GM10266 (cell line): ENCODE measurements around the gene CORIN.
"Not testable (repeated sequence)": the region's sequence is repeated elsewhere in the genome, so short reads cannot be mapped to it uniquely, and the experiment has no call there.

Experiments used
- DNase-seq: peaks from one replicate; pipeline ENCODE4 v3.0.0; 2012; ENCODE audit errors: extremely low spot score
- TF ChIP-seq, protein P1 (sequence below): IDR thresholded peaks from 2 replicates; pipeline ENCODE4 v1.5.1; 2012; ENCODE audit warnings: mild to moderate bottlenecking, low read depth; ENCODE audit not compliant: control insufficient read depth, insufficient read depth; ENCODE audit errors: missing control alignments

Gene CORIN

DNA sequence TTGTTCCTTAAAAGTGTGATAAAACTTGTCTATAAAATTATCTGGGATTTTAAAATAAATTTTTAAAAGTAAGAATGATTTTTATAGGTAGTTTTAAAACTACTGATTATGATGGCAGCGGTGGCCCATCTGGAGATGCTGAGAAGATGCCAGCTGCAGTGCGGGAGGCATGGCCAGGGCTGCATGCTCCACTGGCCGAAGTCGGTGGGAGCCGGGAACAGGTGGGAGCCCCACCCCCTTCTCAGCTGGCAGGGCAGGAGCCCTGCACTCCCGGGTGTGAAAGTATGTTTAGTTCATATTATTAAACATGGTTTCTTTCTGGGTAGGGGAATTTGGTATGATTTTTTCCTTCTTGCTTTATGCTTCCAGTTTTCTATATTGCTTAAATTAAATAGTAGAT lies 63.8 kb downstream of the CORIN start:
- no peak for DNase-seq
- TF ChIP-seq, protein P1, sequence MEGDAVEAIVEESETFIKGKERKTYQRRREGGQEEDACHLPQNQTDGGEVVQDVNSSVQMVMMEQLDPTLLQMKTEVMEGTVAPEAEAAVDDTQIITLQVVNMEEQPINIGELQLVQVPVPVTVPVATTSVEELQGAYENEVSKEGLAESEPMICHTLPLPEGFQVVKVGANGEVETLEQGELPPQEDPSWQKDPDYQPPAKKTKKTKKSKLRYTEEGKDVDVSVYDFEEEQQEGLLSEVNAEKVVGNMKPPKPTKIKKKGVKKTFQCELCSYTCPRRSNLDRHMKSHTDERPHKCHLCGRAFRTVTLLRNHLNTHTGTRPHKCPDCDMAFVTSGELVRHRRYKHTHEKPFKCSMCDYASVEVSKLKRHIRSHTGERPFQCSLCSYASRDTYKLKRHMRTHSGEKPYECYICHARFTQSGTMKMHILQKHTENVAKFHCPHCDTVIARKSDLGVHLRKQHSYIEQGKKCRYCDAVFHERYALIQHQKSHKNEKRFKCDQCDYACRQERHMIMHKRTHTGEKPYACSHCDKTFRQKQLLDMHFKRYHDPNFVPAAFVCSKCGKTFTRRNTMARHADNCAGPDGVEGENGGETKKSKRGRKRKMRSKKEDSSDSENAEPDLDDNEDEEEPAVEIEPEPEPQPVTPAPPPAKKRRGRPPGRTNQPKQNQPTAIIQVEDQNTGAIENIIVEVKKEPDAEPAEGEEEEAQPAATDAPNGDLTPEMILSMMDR = no peak

GRCh38 chr4:47771020-47771419 lies 66.8 kb downstream of the CORIN start:
- TF ChIP-seq, protein P1 = no peak
- DNase-seq = no peak

GRCh38 chr4:47767956-47768355 lies 69.9 kb downstream of the CORIN start:
- DNase-seq = not testable (repeated sequence)

GRCh38 chr4:47763279-47763678 lies 74.6 kb downstream of the CORIN start:
- TF ChIP-seq, protein P1 = no peak

DNA sequence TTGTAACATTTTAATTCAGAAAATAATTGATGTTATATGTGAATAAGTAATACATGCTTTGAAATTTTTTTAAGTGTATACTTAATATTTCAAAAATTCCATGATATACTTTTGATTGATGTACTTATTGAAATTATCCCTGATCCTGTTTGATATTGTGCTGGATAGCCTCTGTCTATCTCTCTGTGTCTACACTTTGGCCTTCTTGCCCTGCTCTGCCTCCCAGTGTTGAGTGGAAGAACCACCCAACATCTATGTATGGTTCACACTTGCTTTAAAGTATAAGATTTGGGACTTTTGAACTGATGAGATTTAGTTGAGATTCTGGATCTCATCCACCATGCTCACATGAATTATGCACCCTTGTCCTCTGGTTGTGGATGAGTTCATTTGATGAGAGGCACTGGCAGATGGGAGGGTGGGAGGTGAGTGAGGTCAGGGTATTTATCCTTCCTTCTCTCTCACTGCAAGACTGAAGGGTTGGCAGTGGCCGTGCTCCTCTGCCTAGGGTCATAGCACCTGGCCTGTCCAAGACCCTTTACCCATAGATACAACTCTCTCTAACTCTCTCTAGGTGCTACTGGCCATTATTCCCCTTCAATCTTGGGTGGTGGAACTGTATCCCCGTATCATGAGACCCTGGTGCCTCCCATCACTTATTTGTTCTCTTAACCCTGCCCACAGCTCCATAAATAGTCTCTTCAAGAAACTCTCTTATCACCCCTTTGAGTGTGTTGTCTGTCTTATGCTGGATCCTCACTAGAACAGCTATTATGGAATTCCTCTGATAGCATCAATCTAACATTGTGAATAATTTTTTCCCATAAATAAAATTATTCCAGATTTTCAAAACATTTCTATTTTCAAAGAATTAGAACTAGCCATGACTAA lies 75.2 kb downstream of the CORIN start:
- TF ChIP-seq, protein P1 = no peak
- no peak for DNase-seq

More at GRCh38 chr4:47763279-47763678, 74.6 kb downstream of the CORIN start:
- no peak for DNase-seq

GRCh38 chr4:47753316-47753715 lies 84.6 kb downstream of the CORIN start:
- not testable (repeated sequence) for DNase-seq

GRCh38 chr4:47752214-47752613 lies 85.7 kb downstream of the CORIN start:
- DNase-seq = no peak
- TF ChIP-seq, protein P1 = no peak

DNA sequence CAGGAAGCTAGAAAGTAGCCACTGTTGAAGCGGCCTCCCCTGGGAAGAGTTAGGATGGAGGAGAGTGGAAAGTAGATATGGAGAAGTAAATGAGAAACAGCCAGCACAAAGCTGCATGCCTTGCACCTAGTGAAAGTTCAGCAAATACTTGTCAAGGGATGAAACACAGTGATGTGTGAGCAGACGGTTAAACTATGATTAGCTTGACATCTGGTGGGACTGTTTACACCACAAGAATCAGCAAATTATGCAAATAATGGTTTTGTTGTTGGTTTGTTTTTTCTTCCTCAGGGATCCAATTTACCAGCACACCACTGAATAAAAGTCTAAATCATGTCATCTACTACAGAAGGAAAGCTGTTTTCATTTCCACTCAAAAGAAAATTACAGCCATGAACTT lies 87.1 kb downstream of the CORIN start:
- no peak for DNase-seq
- TF ChIP-seq, protein P1 = no peak
